ENCODE results near the gene PRB4. TPM values are rescaled to one million over a fixed set of nuclear protein-coding genes. Genes with fewer than 3 reads are reported as not detected.
A peak's percentile ranks its signal among the peaks of the same experiment; 100 is the strongest.
"Not testable (repeated sequence)": the region's sequence is repeated elsewhere in the genome, so short reads cannot be mapped to it uniquely, and the experiment has no call there.

PRB4 gene
- 1 to 10 TPM in 1 of 6 donors, not detected in 5; 2.4 TPM for total RNA-seq

DNA sequence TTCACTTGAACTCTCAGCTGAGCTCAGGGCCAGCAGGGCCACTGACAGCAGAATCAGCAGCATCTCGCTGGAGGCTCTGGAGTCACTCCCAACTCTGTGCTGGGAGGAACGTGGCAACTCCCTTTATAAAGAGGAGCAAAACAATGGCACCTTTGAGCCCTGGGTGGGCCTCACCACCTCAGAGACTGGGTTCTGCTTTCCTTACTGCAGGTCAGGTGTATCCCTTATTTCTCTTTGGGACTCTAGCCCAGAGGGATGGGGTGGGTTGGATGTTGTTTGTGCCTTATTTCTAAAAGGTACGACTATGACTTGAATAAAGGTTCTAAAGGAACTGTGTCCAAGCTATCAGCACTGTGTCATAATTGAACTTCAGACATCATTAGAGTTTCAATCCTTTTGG, at the start of gene PRB4:
TSS of gene PRB4 (minus strand) at position 101 of the 400 bp plus-strand sequence. CDS start at position 63, 38 bp downstream.
- WGBS, 2 donors, result 83 to 88% methylated on average over 3 of the region's 3 CpGs
- DNase-seq (no peak), ATAC-seq (ENCODE audit: low FRiP score in 2 of 2) (no peak)
- H3K9me3 ChIP-seq, result no peaks in the 10 kb centered on the region
- H3K27ac ChIP-seq, result no peak within 1 kb of the TSS
- H3K36me3 ChIP-seq, result no peaks in the 10 kb centered on the region
- H3K4me3 ChIP-seq, result no peak within 1 kb of the TSS
- no peaks in the 10 kb centered on the region for H3K27me3 ChIP-seq
- H3K4me1 ChIP-seq, result no peaks in the 10 kb centered on the region
- TF ChIP-seq EP300 (IDR thresholded peaks at IDR 0.05) (no peak), POLR2A (IDR thresholded peaks at IDR 0.05) (no peak), CTCF (IDR thresholded peaks at IDR 0.05) (no peak), POLR2AphosphoS5 (IDR thresholded peaks at IDR 0.05) (no peak)

DNA sequence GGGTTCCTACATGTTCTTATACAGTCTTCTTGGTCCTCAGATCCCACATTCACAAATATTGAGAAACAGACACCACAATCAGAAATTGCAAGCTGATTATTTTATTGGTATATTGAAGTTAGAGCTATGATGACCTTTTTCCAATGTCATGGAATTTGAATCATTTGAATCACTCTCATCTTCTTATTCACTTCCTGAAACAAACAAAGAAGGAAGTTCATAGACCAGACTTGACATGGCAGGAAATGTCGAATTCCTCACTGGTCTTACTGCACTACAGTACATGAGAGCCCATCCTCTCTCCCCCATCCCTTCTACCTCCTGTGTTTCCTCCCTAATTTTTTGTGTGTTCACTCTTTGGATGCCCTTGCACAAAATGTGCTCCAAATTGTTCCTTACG, 41.5 kb upstream of the PRB4 start:
- H3K4me3 ChIP-seq; H3K27ac ChIP-seq; H3K27me3 ChIP-seq; H3K4me1 ChIP-seq; ATAC-seq (ENCODE audit: low FRiP score in 2 of 2); H3K9me3 ChIP-seq; H3K36me3 ChIP-seq; DNase-seq: not testable (repeated sequence)
- WGBS, 2 donors, result 65 to 66% methylated on average over 2 of the region's 2 CpGs

DNA sequence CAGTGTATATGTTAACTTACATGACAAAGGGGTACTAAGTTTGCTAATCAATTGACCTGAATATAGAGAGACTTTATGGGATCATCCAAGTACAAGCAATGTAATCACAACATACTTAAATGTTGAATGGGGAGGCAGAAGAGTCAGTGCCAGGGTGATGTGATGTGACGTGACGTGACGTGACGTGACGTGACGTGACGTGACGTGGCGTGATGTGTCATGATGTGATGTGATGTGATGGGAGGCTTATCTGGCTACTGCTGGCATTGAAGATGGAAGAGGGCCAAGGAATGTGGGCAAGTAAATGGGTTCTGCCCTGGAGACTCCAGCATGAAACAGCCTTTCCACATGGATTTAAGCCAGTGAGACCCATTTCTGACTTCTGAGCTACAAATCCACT, 38.2 kb upstream of the PRB4 start:
- DNase-seq (peak in 1 of 2 donors; percentile 6), ATAC-seq (ENCODE audit: low FRiP score in 2 of 2) (no peak)
- 93 to 94% methylated on average over 9 of the region's 9 CpGs for WGBS, 2 donors
- TF ChIP-seq EP300 (IDR thresholded peaks at IDR 0.05), result no peak
- no peak for TF ChIP-seq CTCF (IDR thresholded peaks at IDR 0.05)
- Histone ChIP-seq H3K27ac (no peak overlapping the region), H3K36me3 (no peaks in the 10 kb centered on the region), H3K9me3 (no peaks in the 10 kb centered on the region), H3K4me3 (no peak overlapping the region), H3K4me1 (no peaks in the 10 kb centered on the region), H3K27me3 (no peaks in the 10 kb centered on the region)

- DNase-seq (no peak), ATAC-seq (ENCODE audit: low FRiP score in 2 of 2) (no peak)
- TF ChIP-seq CTCF (IDR thresholded peaks at IDR 0.05) (no peak), POLR2AphosphoS5 (IDR thresholded peaks at IDR 0.05) (no peak), EP300 (IDR thresholded peaks at IDR 0.05) (no peak), POLR2A (IDR thresholded peaks at IDR 0.05) (no peak)
- H3K36me3 ChIP-seq, result no peaks in the 10 kb centered on the region
- no peak overlapping the region for H3K4me3 ChIP-seq
- WGBS, 2 donors, result 85% methylated on average over 6 of the region's 6 CpGs
- no peak overlapping the region for H3K27ac ChIP-seq
- H3K4me1 ChIP-seq, result no peaks in the 10 kb centered on the region
- H3K27me3 ChIP-seq, result no peaks in the 10 kb centered on the region
- H3K9me3 ChIP-seq, result no peaks in the 10 kb centered on the region
Observed at GRCh38 chr12:11347810-11348209, 37.6 kb upstream of the PRB4 start.

- ATAC-seq (ENCODE audit: low FRiP score in 2 of 2) (no peak), DNase-seq (no peak)
- Histone ChIP-seq H3K9me3 (no peaks in the 10 kb centered on the region), H3K4me3 (no peak overlapping the region), H3K27ac (no peak overlapping the region), H3K27me3 (no peaks in the 10 kb centered on the region), H3K4me1 (no peaks in the 10 kb centered on the region), H3K36me3 (no peaks in the 10 kb centered on the region)
- TF ChIP-seq POLR2AphosphoS5 (IDR thresholded peaks at IDR 0.05) (no peak), EP300 (IDR thresholded peaks at IDR 0.05) (no peak), POLR2A (IDR thresholded peaks at IDR 0.05) (no peak), CTCF (IDR thresholded peaks at IDR 0.05) (no peak)
- 78 to 81% methylated on average over 2 of the region's 2 CpGs for WGBS, 2 donors
Observed at GRCh38 chr12:11344500-11344899, 34.3 kb upstream of the PRB4 start.

Measured in upper lobe of left lung (tissue), 6 donors.